Effector memory CD4-positive, alpha-beta T cell (primary cell): ENCODE results near the gene RAB33B.

Source experiments
- DNase-seq, 3 donors: peaks; one replicate each; pipeline ENCODE4 v3.0.0-alpha.2; 2020
- H3K27ac ChIP-seq: 2 replicates; pipeline ENCODE4 v1.7.0; 2013; ENCODE audit warnings: mild to moderate bottlenecking, low read length, moderate library complexity; ENCODE audit not compliant: insufficient read depth, poor library complexity, severe bottlenecking
- H3K27me3 ChIP-seq: replicated peaks from 2 replicates; pipeline ENCODE4 v1.7.0; 2013; ENCODE audit warnings: mild to moderate bottlenecking, low read length; ENCODE audit not compliant: insufficient read depth, control insufficient read depth, poor library complexity, severe bottlenecking
- H3K36me3 ChIP-seq: 2 replicates; pipeline ENCODE4 v1.7.0; 2013; ENCODE audit warnings: mild to moderate bottlenecking, low read length, moderate library complexity; ENCODE audit not compliant: control insufficient read depth, insufficient read depth
- H3K4me1 ChIP-seq: 2 replicates; pipeline ENCODE4 v1.7.0; 2013; ENCODE audit warnings: low read length, mild to moderate bottlenecking; ENCODE audit not compliant: control insufficient read depth, insufficient read depth, poor library complexity, severe bottlenecking
- H3K4me3 ChIP-seq: 2 replicates; pipeline ENCODE4 v1.7.0; 2013; ENCODE audit warnings: low read length, low read depth, mild to moderate bottlenecking; ENCODE audit not compliant: insufficient read depth, poor library complexity, severe bottlenecking
- H3K9me3 ChIP-seq: 2 replicates; pipeline ENCODE4 v1.7.0; 2013; ENCODE audit warnings: mild to moderate bottlenecking, low read length, moderate library complexity; ENCODE audit not compliant: control insufficient read depth

Gene RAB33B

DNA sequence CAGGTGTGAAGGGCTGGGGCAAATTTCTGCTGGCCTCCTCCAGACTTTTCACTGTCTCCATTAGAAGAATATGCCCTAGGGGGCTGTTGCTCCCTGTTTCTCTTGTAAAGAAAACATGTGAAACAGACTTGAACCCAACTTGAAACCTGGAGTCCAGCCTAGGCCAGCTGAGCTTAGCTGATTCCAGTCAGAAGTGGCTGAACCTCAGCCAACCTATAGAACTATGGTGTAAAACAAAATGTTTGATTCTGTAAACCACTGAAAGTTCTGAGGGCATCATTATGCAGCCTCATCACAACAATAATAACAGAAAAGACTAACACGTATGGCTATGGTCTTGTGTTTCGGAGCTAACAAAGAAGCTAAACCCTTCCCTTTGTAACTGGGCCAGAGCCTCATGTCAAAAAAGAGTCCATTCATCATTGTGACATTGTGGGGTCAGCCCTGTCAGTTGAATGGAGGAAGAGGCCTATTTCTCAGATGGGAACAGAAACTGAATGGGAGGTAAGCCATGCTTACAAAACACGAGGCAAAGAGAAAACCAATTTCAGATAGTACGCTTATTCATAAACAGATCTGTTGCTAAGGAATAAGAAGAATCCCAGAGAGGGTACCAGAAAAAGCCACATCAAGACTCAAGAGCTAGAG is 68.0 kb downstream of the RAB33B start:
- DNase-seq = no peak
- peaks cover 30% of the 10 kb centered on the region for H3K36me3 ChIP-seq
- no peak overlapping the region for H3K4me3 ChIP-seq
- H3K27ac ChIP-seq = no peak overlapping the region
- no peaks in the 10 kb centered on the region for H3K9me3 ChIP-seq
- H3K4me1 ChIP-seq = peaks cover 7% of the 10 kb centered on the region
- H3K27me3 ChIP-seq = no peaks in the 10 kb centered on the region

DNA sequence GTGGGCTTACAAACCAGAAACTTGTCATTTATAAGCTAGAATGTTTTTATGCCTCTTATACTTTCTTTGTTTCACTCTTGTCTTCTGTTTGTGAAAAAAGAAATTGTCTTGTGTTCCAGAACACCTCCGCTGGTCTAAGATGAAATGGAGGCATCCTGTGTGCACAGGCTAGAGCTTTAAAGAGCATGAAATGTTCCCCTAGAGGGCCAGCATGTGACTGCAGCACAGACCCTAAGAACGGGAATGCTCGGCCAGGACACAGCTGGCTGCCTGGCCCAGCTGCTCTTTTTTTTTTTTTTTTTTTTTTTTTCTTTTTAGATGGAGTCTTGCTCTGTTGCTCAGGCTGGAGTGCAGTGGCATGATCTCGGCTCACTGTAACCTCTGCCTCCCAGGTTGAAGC is 68.5 kb downstream of the RAB33B start:
- DNase-seq = no peak
- Histone ChIP-seq H3K27ac (no peak overlapping the region), H3K4me3 (no peak overlapping the region), H3K4me1 (peaks cover 7% of the 10 kb centered on the region), H3K27me3 (no peaks in the 10 kb centered on the region), H3K9me3 (no peaks in the 10 kb centered on the region), H3K36me3 (peaks cover 30% of the 10 kb centered on the region)

DNA sequence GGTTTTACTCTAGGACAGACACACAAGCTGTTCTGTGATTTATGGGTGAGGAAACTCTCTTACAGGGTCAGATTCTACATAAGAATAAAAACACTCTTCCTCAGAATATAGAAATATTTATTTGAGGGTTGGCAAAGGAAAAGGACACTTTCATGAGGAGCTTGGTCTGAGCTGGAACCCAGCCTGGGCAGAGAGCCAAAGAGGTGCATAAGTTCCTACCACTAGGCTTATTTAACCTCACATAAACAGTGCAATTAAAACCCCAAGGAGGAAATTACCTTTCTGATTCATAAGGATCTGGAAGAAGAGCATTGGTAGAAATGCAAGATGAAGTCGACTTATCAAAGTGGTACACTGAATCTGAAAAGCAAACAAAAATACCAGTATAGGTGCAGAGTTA is 69.2 kb downstream of the RAB33B start:
- H3K27me3 ChIP-seq = no peaks in the 10 kb centered on the region
- H3K27ac ChIP-seq = no peak overlapping the region
- H3K36me3 ChIP-seq = peaks cover 34% of the 10 kb centered on the region
- no peak for DNase-seq
- H3K9me3 ChIP-seq = no peaks in the 10 kb centered on the region
- H3K4me3 ChIP-seq = no peak overlapping the region
- H3K4me1 ChIP-seq = peaks cover 7% of the 10 kb centered on the region

DNA sequence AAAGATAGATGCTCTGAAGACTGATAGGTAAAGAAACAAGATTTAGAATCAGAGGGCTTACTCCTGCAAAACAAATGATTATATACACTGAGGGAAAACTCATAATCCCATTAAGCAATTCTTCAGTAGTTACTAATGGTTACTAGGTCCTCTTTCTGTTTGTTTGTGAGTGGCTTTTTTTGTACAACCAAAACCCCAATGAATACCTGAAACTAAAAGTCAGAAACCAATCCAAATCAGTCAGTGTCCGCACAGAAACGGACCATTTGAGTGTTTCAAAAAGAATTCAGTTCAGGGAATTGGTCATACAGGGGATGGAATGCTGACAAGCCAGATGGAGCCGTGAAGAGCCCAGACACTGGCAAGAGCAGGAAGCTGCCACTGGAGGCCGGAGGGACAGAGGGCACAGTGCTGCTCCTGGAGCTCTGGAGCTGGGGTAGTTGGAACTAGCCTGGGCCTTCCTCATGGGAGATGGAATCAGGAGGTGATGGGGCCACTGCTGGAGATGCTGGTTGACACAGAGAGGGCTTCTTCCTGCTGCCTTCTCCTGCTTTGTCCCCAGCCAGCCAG is 70.2 kb downstream of the RAB33B start:
- Histone ChIP-seq H3K4me1 (peaks cover 7% of the 10 kb centered on the region), H3K9me3 (no peaks in the 10 kb centered on the region), H3K4me3 (no peak overlapping the region), H3K36me3 (peaks cover 38% of the 10 kb centered on the region), H3K27ac (no peak overlapping the region), H3K27me3 (no peaks in the 10 kb centered on the region)
- no peak for DNase-seq

DNA sequence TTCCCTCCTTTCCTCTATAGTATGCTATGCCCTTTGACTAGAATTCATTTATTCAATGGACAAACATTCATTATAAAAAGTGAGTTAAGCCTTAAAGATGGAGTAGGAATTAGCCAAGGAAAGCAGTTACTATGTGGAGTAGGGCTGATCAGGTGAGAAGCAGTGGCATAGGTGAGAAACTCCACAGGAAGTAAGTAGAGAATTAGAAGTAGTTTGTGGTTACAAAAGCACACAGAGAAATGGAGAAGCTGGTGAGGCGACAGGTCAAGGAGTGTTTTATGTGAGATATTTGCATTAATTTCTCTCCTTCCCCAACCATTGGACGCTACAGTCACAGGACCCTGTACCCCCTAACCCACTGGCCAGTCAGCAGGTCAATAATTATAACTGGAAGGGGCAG is 71.5 kb downstream of the RAB33B start:
- no peaks in the 10 kb centered on the region for H3K27me3 ChIP-seq
- H3K9me3 ChIP-seq = no peaks in the 10 kb centered on the region
- no peak overlapping the region for H3K4me3 ChIP-seq
- peaks cover 7% of the 10 kb centered on the region for H3K4me1 ChIP-seq
- no peak overlapping the region for H3K27ac ChIP-seq
- H3K36me3 ChIP-seq = peaks cover 38% of the 10 kb centered on the region
- no peak for DNase-seq
